Lower lobe of right lung (tissue), 2 donors: Measurements from ENCODE around the gene SLC41A2. TPM values are rescaled to one million over a fixed set of nuclear protein-coding genes. Genes with fewer than 3 reads are reported as not detected.
A peak's percentile ranks its signal among the peaks of the same experiment; 100 is the strongest.

Source experiments
- ATAC-seq, 2 donors: fragments of 200-7000 bp; cut with Tn5 transposase; one replicate each; pipeline ENCODE4 v1.9.1; 2020 to 2022; ENCODE audit warnings: mild to moderate bottlenecking in 2 of 2, moderate library complexity in 2 of 2
- DNase-seq: peaks from one replicate; pipeline ENCODE4 v3.0.0-alpha.2; 2020
- H3K27ac ChIP-seq: fragments of 200-600 bp; one replicate; pipeline ENCODE4 v1.8.0; 2022
- H3K27me3 ChIP-seq: fragments of 200-600 bp; one replicate; pipeline ENCODE4 v1.8.0; 2022; ENCODE audit warnings: low read depth
- H3K36me3 ChIP-seq: fragments of 200-600 bp; one replicate; pipeline ENCODE4 v1.8.0; 2022; ENCODE audit warnings: mild to moderate bottlenecking
- H3K4me1 ChIP-seq: fragments of 200-600 bp; one replicate; pipeline ENCODE4 v1.8.0; 2022
- H3K4me3 ChIP-seq: fragments of 200-600 bp; one replicate; pipeline ENCODE4 v1.8.0; 2022; ENCODE audit warnings: mild to moderate bottlenecking
- H3K9me3 ChIP-seq: fragments of 200-600 bp; one replicate; pipeline ENCODE4 v1.8.0; 2022
- CTCF ChIP-seq: fragments of 200-600 bp; IDR thresholded peaks from one replicate; pipeline ENCODE4 v1.8.0; 2022; ENCODE audit warnings: antibody characterized with exemption, mild to moderate bottlenecking
- intact Hi-C: fragments of 100-400 bp; cut with DNase I; formaldehyde crosslinking; loops from one replicate; pipeline ENCODE4 v1.11.0; 2022
- total RNA-seq: library from RNA; stranded (reverse); fragmentation: NEBNext Ultra II Directional; extraction: Animal tissue kit (Norgen Biotek cat#: 25700); gene quantifications from one replicate; pipeline ENCODE4 v1.2.1, GENCODE V29; 2021
- donor health status: DM: no; HTN: yes; CAD: no; lungs with severe emphysema.

SLC41A2 gene
- total RNA-seq, 1 donor from 2014 or later = 24.8 TPM

- no peaks in the 10 kb centered on the region for H3K9me3 ChIP-seq
- H3K4me1 ChIP-seq = peaks cover 7% of the 10 kb centered on the region
- no peak overlapping the region for H3K4me3 ChIP-seq
- H3K27ac ChIP-seq = no peak overlapping the region
- no peak for ATAC-seq
- DNase-seq = no peak
- H3K36me3 ChIP-seq = peaks cover 82% of the 10 kb centered on the region
- H3K27me3 ChIP-seq = no peaks in the 10 kb centered on the region
- intact Hi-C loops = no loop called here
- TF ChIP-seq CTCF = no peak
Measured at GRCh38 chr12:104997541-104997940, 39.5 kb upstream of the SLC41A2 start.

GRCh38 chr12:104994336-104994735 is 36.2 kb upstream of the SLC41A2 start:
- TF ChIP-seq CTCF = no peak
- intact Hi-C loops = no loop called here
- H3K36me3 ChIP-seq = peaks cover 79% of the 10 kb centered on the region
- H3K4me1 ChIP-seq = peaks cover 7% of the 10 kb centered on the region
- no peak for DNase-seq
- ATAC-seq = no peak
- no peak overlapping the region for H3K27ac ChIP-seq
- no peaks in the 10 kb centered on the region for H3K9me3 ChIP-seq
- H3K27me3 ChIP-seq = no peaks in the 10 kb centered on the region
- no peak overlapping the region for H3K4me3 ChIP-seq

- intact Hi-C loops = no loop called here
- ATAC-seq = no peak
- Histone ChIP-seq H3K9me3 (no peaks in the 10 kb centered on the region), H3K4me1 (peaks cover 15% of the 10 kb centered on the region), H3K27me3 (no peaks in the 10 kb centered on the region), H3K27ac (no peak overlapping the region), H3K4me3 (no peak overlapping the region), H3K36me3 (peaks cover 54% of the 10 kb centered on the region)
- no peak for DNase-seq
- no peak for TF ChIP-seq CTCF
Measured at GRCh38 chr12:104991565-104992128, 33.6 kb upstream of the SLC41A2 start.

GRCh38 chr12:104990950-104991349 is 32.9 kb upstream of the SLC41A2 start:
- peaks cover 16% of the 10 kb centered on the region for H3K4me1 ChIP-seq
- H3K27me3 ChIP-seq = no peaks in the 10 kb centered on the region
- H3K27ac ChIP-seq = no peak overlapping the region
- H3K4me3 ChIP-seq = no peak overlapping the region
- DNase-seq (no peak), ATAC-seq (no peak)
- TF ChIP-seq CTCF = no peak
- intact Hi-C loops = no loop called here
- peaks cover 50% of the 10 kb centered on the region for H3K36me3 ChIP-seq
- no peaks in the 10 kb centered on the region for H3K9me3 ChIP-seq

- intact Hi-C loops = no loop called here
- Histone ChIP-seq H3K4me1 (peaks cover 21% of the 10 kb centered on the region), H3K4me3 (peak within 1 kb of the TSS; percentile 99), H3K27ac (peak within 1 kb of the TSS; percentile 83), H3K36me3 (peaks cover 3% of the 10 kb centered on the region), H3K9me3 (no peaks in the 10 kb centered on the region), H3K27me3 (no peaks in the 10 kb centered on the region)
- ATAC-seq (peak; percentile 100), DNase-seq (peak; percentile 94)
- no peak for TF ChIP-seq CTCF
Measured at GRCh38 chr12:104986022-104986941, 28.2 kb upstream of the SLC41A2 start, which contains the start of gene NOPCHAP1. Gene NOPCHAP1 (plus strand): TSS chr12:104986316. CDS start chr12:104986353, 37 bp downstream.
